Caki2 (cell line): Measurements from ENCODE around the gene DENND1C. TPM values are rescaled to one million over a fixed set of nuclear protein-coding genes. Genes with fewer than 3 reads are reported as not detected.

ENCODE experiments used
- DNase-seq: peaks from one replicate; pipeline ENCODE4 v3.0.0-alpha.2; 2015; ENCODE audit warnings: low read depth
- in situ Hi-C: cut with HindIII; loops from 2 replicates; pipeline ENCODE4 v1.10.0; 2016; ENCODE audit warnings: low sequenced_read_pairs, low pct_unique_long_range_greater_than_20kb, mixed read lengths
- total RNA-seq: library from RNA; depleted of rRNA; stranded (reverse); fragments of >200 nt; shearing (Covaris generic); gene quantifications from 2 replicates; pipeline ENCODE4 v1.2.3, GENCODE V29; 2014; ENCODE audit warnings: low replicate concordance

DENND1C gene
- total RNA-seq, 1 experiment from 2014 or later: not detected

GRCh38 chr19:6460099-6460884 lies 21.3 kb downstream of the DENND1C start:
- in situ Hi-C loops: no loop called here
- DNase-seq: peak; percentile 95

GRCh38 chr19:6459262-6460098 lies 22.1 kb downstream of the DENND1C start, which contains the start of gene SLC25A23:
Gene SLC25A23, minus strand, starts transcription at chr19:6459792. Its CDS starts 164 bp downstream, at chr19:6459628.
- in situ Hi-C loops: no loop called here
- no peak for DNase-seq

- no peak for DNase-seq
- in situ Hi-C loops: no loop called here
These were observed 22.8 kb downstream of the DENND1C start for GRCh38 chr19:6458695-6459261.

GRCh38 chr19:6457958-6458694 lies 23.5 kb downstream of the DENND1C start:
- DNase-seq: no peak
- in situ Hi-C loops: no loop called here

- no peak for DNase-seq
- in situ Hi-C loops: no loop called here
These were observed 25.7 kb downstream of the DENND1C start for GRCh38 chr19:6455924-6456323.

GRCh38 chr19:6453951-6454565 lies 27.5 kb downstream of the DENND1C start:
- no peak for DNase-seq
- in situ Hi-C loops: no loop called here

GRCh38 chr19:6452899-6453298 lies 28.7 kb downstream of the DENND1C start:
- in situ Hi-C loops: no loop called here
- no peak for DNase-seq

GRCh38 chr19:6452223-6452614 lies 29.4 kb downstream of the DENND1C start:
- in situ Hi-C loops: no loop called here
- DNase-seq: no peak

- in situ Hi-C loops: no loop called here
- no peak for DNase-seq
These were observed 29.9 kb downstream of the DENND1C start for GRCh38 chr19:6451583-6452222.

- DNase-seq: no peak
- in situ Hi-C loops: no loop called here
These were observed 31.4 kb downstream of the DENND1C start for GRCh38 chr19:6450166-6450565.

GRCh38 chr19:6448045-6448444 lies 33.5 kb downstream of the DENND1C start:
- in situ Hi-C loops: no loop called here
- DNase-seq: no peak

- DNase-seq: no peak
- in situ Hi-C loops: no loop called here
These were observed 35.1 kb downstream of the DENND1C start for GRCh38 chr19:6446452-6446851.

GRCh38 chr19:6443986-6444385 lies 37.6 kb downstream of the DENND1C start:
- in situ Hi-C loops: no loop called here

GRCh38 chr19:6442087-6442688 lies 39.4 kb downstream of the DENND1C start:
- no peak for DNase-seq
- in situ Hi-C loops: no loop called here

More at GRCh38 chr19:6443986-6444385, 37.6 kb downstream of the DENND1C start:
- DNase-seq: no peak

- DNase-seq: no peak
- in situ Hi-C loops: no loop called here
These were observed 40.7 kb downstream of the DENND1C start for GRCh38 chr19:6440905-6441304.

- in situ Hi-C loops: no loop called here
- DNase-seq: no peak
These were observed 41.8 kb downstream of the DENND1C start for GRCh38 chr19:6439743-6440142.

GRCh38 chr19:6433663-6434062 lies 47.9 kb downstream of the DENND1C start, which contains the start of gene SLC25A41:
Gene SLC25A41, minus strand, starts transcription at chr19:6433763. Its CDS starts 70 bp downstream, at chr19:6433693.
- in situ Hi-C loops: no loop called here

More at GRCh38 chr19:6433663-6434062, 47.9 kb downstream of the DENND1C start, which contains the start of gene SLC25A41:
- no peak for DNase-seq
